NCI-H1930 (cell line): Measurements from ENCODE around the gene FBXO8.
"Not testable (repeated sequence)": the region's sequence is repeated elsewhere in the genome, so short reads cannot be mapped to it uniquely, and the experiment has no call there.

Experiments used
- DNase-seq, 2 experiments: peaks; one replicate each; lab custom pipeline; 2025; lab: John Stamatoyannopoulos, UW

Gene FBXO8

DNA sequence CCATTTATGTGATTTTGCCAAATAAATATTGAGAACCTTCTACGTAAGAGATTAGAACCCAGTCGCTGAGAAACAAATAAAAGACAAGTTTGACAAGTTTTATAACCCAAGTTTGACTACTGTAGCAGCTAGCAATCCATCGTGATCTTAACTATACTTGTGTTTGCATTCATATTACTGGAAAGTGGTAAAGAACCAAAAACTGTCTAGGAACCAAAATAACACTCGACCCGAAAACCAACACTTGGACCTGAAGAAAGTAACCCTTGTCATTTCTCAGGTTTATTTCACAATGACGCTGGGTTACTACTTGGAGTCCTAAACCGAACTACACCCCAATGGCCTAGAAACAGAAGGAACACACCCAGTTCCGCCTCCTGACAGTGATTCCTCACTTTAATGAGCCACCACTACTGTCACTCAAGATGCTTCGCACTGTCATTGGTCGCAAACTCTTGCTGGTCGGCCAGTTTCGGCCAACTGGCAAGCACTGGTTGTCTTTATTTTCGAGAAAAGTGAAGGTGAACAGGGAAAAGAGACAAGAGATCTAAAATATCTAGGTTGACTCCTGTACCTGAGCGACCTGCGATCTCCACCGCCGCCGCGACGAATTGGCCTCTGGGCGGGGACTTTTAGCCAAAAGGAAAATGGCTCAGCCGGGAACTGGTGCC lies 496 bp downstream of the FBXO8 start:
- DNase-seq = peak; percentile 71 to 75

DNA sequence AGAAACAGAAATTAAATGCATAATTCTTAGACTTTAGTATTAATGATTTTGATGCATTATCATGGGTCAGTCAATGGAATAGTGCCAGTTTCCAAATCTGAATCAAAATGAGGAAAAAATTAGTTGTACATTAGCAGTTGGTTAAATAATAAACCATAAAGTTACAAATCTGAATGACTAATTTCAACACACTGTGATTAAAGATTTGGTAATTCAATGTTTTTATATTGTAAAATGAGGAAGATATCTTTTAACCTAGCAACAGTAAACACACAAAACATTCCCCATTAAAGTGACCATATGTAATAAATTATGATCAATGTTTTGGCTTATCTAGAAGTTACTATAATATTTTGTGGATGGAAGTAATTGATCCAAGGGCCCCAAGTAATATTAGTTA lies 1.6 kb downstream of the FBXO8 start:
- no peak for DNase-seq

DNA sequence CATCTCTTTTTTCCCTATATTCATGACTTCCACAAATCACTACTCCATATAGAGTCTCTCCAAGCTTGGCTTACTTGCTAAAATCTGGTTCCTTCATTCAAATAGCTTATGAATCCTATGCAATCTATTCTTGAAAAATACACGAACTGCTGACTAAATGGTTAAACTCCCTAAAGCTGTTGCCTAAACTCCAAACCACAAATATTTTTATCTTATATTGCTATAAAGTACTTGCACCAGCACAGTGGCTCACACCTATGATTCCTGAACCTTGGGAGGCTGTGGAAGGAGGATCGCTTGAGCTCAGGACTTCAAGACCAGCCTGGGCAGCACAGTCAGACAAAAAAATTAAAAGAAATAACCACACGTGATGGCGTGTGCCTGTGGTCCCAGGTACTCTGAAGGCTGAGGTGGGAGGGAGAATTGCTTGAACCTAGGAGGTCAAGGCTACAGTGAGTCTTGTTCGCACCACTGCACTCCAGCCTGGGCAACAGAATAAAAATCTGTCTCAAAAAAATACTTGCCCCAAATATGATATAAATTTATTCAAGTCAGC lies 2.2 kb downstream of the FBXO8 start:
- no peak for DNase-seq

DNA sequence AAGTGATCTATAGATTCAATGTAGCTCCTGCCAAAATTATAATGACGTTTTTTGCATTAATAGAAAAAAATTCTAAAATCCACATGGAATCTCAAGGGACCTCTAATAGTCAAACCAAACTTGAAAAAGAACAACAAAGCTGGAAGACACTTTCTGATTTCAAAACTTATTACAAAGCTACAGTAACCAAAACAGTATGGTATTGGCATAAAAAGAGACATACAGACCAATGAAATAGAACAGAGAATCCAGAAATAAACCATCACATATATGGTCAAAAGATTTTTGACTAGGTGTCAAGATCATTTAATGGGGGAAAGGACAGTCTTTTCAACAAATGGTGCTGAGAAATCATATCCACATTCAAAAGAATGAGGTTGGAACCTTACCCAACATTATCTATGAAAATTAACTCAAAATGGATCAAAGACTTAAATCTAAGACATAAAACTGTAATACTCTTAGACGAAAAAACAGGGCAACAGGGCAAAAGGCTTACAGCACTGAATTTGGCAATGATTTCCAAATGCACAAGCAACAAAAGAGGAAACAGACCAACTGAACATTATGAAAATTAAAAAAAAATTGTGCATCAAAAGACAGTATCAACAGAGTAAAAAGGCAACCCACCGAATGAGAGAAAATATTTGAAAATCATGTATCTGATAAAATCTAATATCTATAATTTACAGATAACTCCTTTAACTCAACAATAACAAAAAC lies 3.9 kb downstream of the FBXO8 start:
- DNase-seq = no peak

DNA sequence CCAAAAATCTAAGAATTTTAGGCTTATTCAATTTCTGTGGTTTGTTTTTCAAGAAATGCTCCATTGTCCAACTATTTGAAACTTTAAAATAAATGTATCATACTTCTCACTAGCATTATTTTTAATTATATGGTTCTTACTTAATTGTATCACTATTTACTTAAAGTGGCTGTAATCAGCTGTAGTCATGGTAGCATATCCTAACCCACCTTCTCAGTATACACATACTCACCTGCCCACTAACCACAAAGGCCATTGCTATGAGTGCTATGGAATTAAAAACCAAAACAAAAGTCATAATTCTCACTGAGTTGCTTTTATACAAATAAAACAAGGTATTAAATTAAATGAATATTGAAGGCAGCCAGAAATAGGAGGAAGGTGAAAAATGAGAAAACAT lies 5.0 kb downstream of the FBXO8 start:
- DNase-seq = peak; percentile 9 to 41

DNA sequence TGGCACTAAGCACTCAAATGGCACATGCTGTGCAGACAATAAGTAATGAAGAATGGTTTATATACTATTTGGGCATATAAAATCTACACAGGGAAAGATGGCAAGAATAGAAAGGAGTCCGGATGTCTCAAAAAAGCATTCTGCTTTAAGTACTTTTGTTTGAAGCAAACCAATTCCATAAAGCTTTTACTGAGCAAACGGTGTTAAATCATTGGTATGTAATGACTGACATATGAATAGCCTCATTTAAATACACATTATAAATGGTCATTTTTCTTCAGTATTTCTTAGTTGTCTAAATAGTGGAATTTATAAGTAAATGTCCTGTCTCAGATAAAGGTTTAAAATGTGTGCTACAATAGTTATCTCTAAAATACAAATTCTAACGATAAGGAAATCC lies 6.0 kb downstream of the FBXO8 start:
- DNase-seq = peak in 1 of 2 experiments; percentile 23

DNA sequence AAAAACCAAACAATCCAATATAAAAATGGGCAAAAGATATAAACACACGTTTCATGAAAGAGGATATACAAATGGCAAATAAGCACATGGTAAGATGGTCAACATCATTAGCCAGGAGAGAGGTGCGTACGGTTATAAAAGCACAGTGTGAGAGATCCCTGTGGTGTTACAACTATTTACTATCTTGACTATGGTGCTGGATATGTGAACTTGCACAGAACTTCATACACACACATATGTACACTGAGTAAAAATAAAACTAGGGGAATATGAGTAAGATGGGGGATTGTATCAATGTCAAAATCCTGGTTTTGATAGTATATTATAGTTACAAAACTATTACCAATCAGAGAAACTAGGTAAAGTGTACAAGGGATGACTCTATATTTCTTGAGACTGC lies 8.4 kb downstream of the FBXO8 start:
- peak in 1 of 2 experiments; percentile 22 for DNase-seq

DNA sequence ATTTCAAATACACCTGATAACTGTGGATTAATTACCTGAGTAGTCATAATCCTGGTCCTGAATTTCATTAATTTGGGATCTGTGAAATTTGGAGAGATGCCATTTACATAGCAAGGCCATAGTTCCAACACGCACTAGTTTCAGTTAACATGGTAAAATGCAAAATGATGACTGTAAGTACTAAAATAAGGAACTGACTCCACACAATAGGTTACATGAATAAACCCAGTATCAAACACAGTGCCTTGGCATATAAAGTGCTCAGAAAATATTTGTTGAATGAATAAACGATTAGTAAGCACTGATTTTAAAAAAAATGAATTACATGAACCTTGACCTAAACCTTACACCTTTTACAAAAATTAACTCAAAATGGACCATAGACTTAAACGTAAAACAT lies 9.0 kb downstream of the FBXO8 start:
- no peak for DNase-seq

DNA sequence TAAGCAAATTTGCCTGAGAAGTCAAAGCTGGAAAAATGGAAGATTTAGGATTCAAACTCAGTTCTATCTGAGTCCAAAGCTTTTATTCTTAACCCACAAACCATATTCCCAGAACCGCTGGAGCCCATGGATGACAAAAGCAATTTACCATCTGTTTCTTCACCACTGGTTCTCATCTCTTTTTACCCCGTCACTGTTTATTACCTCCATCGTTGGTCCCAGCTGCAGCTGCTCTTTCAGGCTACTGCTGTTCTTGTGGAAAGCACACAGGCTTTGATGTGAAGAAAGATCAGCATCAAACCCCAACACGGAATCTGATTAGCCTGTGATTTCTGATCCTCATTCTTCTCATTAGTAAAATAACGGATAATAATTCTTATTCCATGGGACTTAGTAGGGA lies 9.5 kb downstream of the FBXO8 start:
- DNase-seq = no peak

DNA sequence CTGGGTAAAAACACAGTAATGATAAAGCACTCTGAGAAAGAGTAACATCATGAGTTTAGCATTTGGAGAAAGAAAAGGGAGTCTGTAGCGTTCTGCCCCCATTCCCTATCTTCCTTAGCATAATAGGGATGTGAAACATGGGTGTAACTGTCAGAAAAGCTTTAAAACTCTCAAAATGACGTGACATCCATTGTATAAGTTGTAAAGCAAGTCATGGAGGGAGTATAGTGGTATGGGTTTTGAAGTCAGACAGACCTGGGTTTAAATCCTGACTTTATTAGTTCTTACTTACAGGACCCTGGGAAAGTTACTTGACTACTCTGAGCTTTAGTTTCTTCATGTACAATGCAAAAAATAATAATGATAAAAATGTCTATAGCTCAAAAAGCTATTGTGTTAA lies 17.1 kb downstream of the FBXO8 start:
- DNase-seq = no peak

DNA sequence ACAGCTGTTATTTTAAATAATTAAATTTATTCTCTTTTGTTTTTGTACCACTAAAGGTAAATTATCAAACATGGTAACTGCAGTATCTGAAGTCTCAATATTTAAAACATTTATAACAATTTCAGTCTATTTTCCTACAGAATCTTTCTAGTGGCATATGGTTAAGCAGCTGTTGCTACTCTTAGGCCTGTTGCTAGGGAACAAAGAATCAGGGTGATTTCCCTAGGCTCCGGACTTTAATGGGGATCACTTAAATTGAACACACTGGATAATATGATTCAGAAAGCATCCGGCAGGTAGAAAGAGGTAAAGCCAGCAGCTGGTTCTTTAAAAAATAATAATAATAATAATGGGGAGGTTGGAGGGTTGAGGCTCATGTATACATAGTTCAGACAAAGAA lies 17.6 kb downstream of the FBXO8 start:
- DNase-seq = peak; percentile 63 to 76

DNA sequence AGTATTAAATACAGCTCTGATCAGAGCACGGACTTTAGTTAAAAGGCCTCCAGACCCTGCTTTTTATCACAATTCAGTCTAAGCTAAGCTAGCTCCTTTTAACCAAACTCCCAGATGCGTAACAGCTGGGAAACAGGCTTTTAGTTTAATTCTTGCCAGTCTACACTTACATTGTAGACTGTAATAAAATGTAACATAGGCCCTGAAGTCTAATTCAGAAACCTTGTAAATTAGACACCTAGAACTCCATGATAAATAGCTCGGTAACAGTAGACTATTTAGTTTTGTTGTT lies 20.1 kb downstream of the FBXO8 start:
- no peak for DNase-seq

DNA sequence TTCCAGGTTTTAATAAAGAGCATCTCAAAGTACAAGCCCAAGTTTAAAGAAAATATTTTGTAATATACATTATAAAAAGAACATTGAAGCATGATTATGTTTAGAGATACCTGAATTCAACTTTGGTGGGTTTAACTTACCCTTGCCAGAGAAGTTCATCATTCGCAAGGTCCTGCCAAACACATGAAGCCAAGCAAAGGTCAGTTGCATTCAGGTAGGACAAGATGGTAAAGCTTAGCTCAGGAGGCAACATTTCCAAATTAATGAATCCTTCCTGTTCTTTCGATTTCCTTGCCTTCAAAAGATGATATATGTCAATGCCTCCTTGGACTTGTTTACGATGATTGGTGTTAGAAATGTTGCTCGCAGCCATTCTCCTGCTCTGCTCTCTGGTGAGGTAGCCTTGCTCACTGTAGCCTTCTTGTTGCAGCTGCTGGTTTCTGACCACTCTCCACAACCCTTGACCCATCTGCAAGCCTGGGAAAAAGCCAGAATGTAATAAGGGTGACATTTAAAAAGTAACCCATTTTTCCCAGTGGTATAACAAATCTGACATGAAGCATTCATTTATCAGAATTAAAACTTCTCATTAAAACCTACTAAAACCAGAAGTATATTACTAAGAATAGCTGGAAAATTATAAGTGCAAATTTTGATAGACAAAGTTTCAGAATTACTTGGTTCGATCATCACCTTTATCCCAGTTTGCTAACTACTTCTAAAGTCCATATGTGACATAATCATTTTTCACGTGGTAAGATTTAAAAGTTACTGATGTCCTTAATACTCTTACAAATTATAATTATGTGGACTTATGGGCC lies 20.6 kb downstream of the FBXO8 start:
- no peak for DNase-seq

DNA sequence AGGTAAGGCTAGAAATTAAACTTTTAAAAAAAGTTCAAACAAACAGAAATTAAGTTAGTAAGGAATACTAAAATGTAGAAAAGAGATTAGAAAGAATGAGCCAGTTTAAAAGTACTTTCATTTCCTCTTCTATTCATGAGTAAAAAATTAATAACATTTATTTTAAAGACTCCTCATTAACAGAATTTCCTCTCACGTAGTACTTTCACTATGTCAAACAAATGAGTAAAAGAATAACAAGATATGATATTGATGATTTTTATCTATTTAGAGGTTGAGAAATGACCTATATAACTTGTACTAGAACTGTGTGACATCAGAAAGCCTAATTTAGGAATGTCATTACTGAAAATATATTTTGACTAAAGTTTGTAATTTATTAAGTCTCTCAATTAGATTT lies 22.0 kb downstream of the FBXO8 start:
- DNase-seq = not testable (repeated sequence)

DNA sequence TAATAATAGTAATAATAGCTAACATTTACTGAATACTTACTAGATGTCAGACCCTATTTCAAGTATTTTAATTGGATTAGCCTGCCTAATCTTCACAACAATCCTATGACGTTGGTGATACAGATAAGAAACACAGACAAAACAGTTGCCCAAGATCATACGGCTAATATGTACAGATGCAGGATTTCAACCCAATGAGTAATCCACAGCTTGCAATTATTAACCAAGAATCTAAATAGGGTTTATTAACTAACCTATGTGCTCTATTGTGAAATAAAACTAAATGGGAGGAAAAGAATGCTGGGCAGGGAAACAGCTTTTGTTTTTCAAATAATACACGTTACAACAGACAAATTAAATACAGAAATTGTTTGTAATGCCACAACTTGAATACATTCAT lies 23.4 kb downstream of the FBXO8 start:
- DNase-seq = no peak

DNA sequence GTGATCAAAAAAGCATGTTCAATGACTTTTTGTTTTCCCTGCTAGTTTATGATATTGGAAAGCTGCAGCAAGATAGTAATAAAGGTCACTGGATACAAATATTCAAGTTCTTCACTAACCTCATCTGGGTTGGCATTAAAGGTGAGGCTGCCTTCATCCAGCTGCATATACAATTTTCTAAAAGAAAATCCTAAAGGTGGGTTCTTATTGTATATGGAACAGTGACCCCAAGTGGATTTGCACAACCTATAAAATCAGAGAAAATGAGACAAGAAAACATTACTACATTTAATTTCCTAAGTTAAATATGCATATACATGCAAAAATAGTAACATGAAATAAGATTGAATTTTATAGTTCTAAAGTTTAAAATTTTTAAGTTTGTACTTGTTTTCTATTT lies 23.9 kb downstream of the FBXO8 start:
- no peak for DNase-seq

DNA sequence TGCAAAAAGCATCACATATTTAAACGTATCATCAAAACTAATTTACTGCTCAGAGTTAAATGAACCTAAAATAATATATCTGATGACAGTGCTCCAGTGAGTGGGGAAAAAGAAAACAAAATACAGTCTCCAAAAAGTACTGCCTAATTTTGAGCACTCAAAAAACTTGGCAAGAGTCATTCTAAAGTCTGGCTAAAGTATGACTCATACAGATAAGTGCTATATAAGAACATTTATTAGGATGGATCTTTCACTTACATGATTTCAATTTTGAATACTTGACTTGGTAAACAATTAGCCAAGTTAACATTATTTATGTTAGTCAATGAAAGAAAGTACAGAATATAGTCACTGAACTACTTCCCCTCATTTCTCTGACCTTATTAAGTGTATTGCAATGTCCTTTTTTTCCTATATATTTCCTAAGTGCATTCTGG lies 27.2 kb downstream of the FBXO8 start:
- DNase-seq = no peak

DNA sequence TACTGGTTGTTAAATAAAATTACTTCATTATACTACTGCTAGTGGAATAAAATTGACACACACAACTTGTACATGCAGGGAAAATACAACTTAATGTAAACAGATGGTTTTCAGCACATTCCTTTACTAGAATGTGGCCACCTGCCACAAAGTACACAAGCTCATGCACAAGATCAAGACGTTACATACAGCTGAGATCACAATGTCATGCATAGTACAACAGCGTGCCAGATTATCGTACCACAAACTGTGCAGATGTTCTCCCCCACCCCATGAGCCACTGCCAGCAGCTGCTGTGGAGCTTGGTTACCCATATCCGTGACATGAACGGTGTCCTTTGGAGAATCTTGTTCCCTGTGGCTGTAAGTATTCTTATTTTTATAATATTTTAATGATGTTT lies 27.7 kb downstream of the FBXO8 start:
- DNase-seq = no peak

DNA sequence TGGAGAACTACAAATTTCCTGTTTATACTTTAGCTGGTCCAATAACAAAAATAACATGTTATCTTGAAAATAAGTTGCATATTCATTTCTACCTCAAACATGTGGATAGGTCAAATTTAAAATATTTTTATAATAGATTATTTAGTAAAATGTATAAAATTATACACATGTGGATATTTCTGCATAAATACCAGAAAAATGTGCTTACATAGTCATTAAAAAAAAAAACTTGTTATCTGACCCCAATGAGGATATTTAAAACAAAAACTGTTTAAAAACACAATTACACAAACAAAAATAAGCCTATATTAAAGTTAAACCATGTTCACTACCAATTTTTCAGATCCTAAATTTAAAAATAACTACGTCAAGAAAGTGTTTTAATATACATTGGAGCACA lies 28.1 kb downstream of the FBXO8 start:
- DNase-seq = no peak

DNA sequence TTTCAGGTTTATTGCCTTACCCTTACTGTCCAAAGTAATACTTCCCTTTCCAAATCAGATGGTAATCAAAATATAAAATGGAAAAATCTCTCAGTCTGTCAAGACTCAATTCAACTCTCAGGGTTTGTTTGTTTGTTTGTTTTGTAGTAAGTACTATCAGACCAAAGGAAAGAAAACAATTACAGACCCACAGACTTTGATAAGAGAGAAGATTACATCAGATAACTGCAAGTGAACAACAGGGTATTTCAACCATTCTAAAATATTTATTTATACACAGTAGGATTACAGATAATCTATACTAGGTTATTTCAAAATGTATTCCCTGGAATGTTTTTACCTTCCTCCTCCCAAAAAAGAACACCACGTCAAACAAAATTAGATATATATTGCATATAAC lies 28.9 kb downstream of the FBXO8 start:
- DNase-seq = no peak

DNA sequence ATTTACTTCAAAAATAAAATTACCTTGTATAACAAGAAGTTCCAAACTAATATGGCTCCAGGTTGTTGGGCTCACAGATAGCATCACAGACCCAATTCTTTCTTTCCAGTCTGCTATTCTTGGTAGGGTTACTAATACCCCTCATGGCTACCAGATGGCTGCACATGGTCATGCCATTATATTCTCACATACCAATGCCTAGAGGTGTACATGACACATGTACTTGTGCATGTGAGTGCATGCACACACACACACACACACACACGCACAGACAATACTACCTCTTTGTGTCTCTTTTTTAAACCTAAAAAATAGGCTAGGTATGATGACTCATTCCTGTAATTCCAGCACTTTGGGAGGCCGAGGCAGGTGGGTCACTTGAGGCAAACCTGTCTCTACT lies 31.1 kb downstream of the FBXO8 start:
- DNase-seq = no peak

DNA sequence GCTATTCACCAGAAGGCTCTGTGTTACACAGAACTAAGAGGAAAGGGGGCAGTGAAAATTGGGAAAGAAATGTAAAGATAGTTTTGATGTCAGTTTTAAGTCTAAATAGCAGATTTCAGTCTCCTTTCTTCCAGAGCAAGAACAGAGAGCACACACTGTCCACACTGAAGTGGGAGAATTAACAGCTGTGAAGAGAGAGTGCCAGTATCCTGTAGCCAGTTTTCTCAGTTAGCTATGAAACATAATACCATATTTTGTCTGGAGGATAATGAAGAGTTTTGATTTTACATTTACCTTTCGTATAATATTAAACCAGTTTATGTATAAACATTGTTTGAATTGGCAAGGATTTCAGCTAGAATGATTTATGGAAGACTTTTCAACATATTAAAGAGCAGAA lies 35.1 kb downstream of the FBXO8 start:
- DNase-seq = no peak

DNA sequence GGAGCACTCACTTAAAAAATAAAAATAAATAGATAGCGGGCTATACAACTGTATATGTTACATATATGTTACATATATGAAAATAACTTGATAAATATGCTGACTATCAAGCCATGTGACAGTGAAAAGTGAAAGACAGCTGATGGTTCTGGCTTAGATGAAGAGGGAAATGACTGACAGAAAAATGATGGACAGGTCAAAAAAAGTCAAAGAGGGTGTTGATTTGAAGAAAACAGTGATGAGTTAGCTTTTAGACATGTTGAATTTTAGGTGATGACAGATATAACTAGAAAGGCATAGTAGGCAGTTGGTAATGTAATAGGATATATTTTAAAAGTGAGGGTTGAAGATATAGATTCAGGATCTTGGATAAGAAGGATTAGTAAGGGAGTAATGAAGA lies 37.8 kb downstream of the FBXO8 start:
- no peak for DNase-seq
